CD14-positive monocyte (primary cell): ENCODE results near the gene COBLL1. TPM values are rescaled to one million over a fixed set of nuclear protein-coding genes. Genes with fewer than 3 reads are reported as not detected.

ENCODE experiments used
- DNase-seq, 3 donors: peaks; one replicate each; pipeline ENCODE4 v3.0.0-alpha.2; 2011 to 2022
- H2AFZ ChIP-seq: 2 replicates; pipeline ENCODE4 v1.6.0; 2012; ENCODE audit warnings: mild to moderate bottlenecking, low read depth, low read length, inconsistent platforms; ENCODE audit not compliant: insufficient read depth, poor library complexity, severe bottlenecking
- H3K27ac ChIP-seq, 2 donors: 1 replicate in 1 of 2; 2 replicates in 1 of 2; pipeline ENCODE4 v1.5.1; 2012 to 2013; ENCODE audit warnings: low read length in 2 of 2, control low read depth in 1 of 2, inconsistent platforms in 1 of 2, low read depth in 1 of 2, mild to moderate bottlenecking in 1 of 2
- H3K27me3 ChIP-seq, 2 donors: one replicate each; pipeline versions ENCODE4 v1.6.0 to v1.6.1; 2011 to 2013; ENCODE audit warnings: low read length in 2 of 2; ENCODE audit not compliant: control insufficient read depth in 2 of 2, insufficient read depth in 2 of 2
- H3K36me3 ChIP-seq, 2 donors: replicated peaks in 1 of 2; 1 replicate in 1 of 2; 2 replicates in 1 of 2; pipeline versions ENCODE4 v1.5.1 to v1.6.1; 2012 to 2013; ENCODE audit warnings: low read length in 2 of 2, control low read depth in 1 of 2, inconsistent platforms in 1 of 2, mild to moderate bottlenecking in 1 of 2; ENCODE audit not compliant: insufficient read depth in 2 of 2, control insufficient read depth in 1 of 2
- H3K4me1 ChIP-seq, 2 donors: 1 replicate in 1 of 2; 2 replicates in 1 of 2; pipeline versions ENCODE4 v1.5.1 to v1.6.1; 2012 to 2013; ENCODE audit warnings: low read length in 2 of 2, control low read depth in 1 of 2, inconsistent platforms in 1 of 2, mild to moderate bottlenecking in 1 of 2, moderate library complexity in 1 of 2; ENCODE audit not compliant: insufficient read depth in 2 of 2, control insufficient read depth in 1 of 2
- H3K4me2 ChIP-seq: replicated peaks from 2 replicates; pipeline ENCODE3; 2012; ENCODE audit warnings: low read length, moderate library complexity, mild to moderate bottlenecking; ENCODE audit not compliant: poor library complexity, severe bottlenecking; ENCODE audit errors: extremely low read depth
- H3K4me3 ChIP-seq, 3 experiments: fragments of 200-600 bp in 1 of 3; sonication (generic) in 1 of 3; replicated peaks in 1 of 3; 1 replicate in 2 of 3; 2 replicates in 1 of 3; pipeline ENCODE4 v1.5.1; 2011 to 2013; ENCODE audit warnings: low read length in 3 of 3, mild to moderate bottlenecking in 3 of 3, control low read depth in 2 of 3, low read depth in 2 of 3, inconsistent platforms in 1 of 3, moderate library complexity in 1 of 3
- H3K79me2 ChIP-seq: 2 replicates; pipeline ENCODE4 v1.6.0; 2012; ENCODE audit warnings: mild to moderate bottlenecking, control low read depth, inconsistent platforms, low read length, moderate library complexity; ENCODE audit not compliant: insufficient read depth
- H3K9ac ChIP-seq: 2 replicates; pipeline ENCODE4 v1.6.0; 2017; ENCODE audit warnings: low read length, mild to moderate bottlenecking; ENCODE audit not compliant: insufficient read depth, poor library complexity, severe bottlenecking
- H3K9me3 ChIP-seq, 2 donors: replicated peaks in 1 of 2; 1 replicate in 1 of 2; 2 replicates in 1 of 2; pipeline versions ENCODE4 v1.5.1 to v1.6.1; 2012 to 2013; ENCODE audit warnings: low read length in 2 of 2, control low read depth in 1 of 2; ENCODE audit not compliant: control insufficient read depth in 1 of 2, insufficient read depth in 1 of 2
- H4K20me1 ChIP-seq: 2 replicates; pipeline ENCODE4 v1.6.0; 2012; ENCODE audit warnings: mild to moderate bottlenecking, low read length, control low read depth, moderate library complexity; ENCODE audit not compliant: insufficient read depth
- H3K27ac Mint-ChIP-seq, 7 donors: one replicate each; pipeline ENCODE4 v1.8.0; 2020; ENCODE audit warnings: mild to moderate bottlenecking in 7 of 7, mixed read lengths in 7 of 7, moderate library complexity in 6 of 7, inconsistent platforms in 2 of 7
- H3K27me3 Mint-ChIP-seq, 3 donors: one replicate each; pipeline ENCODE4 v1.8.0; 2021 to 2022; ENCODE audit warnings: low read depth in 3 of 3, mild to moderate bottlenecking in 3 of 3, mixed read lengths in 3 of 3, moderate library complexity in 3 of 3, inconsistent platforms in 1 of 3
- H3K36me3 Mint-ChIP-seq, 2 donors: one replicate each; pipeline ENCODE4 v1.8.0; 2020; ENCODE audit warnings: mixed read lengths in 2 of 2, inconsistent platforms in 1 of 2, mild to moderate bottlenecking in 1 of 2
- H3K4me1 Mint-ChIP-seq: one replicate; pipeline ENCODE4 v1.8.0; 2020; ENCODE audit warnings: mild to moderate bottlenecking, mixed read lengths
- H3K4me3 Mint-ChIP-seq, 2 donors: one replicate each; pipeline ENCODE4 v1.8.0; 2020; ENCODE audit warnings: mild to moderate bottlenecking in 2 of 2, mixed read lengths in 2 of 2, moderate library complexity in 1 of 2
- H3K9me3 Mint-ChIP-seq, 7 donors: one replicate each; pipeline ENCODE4 v1.8.0; 2020 to 2022; ENCODE audit warnings: mixed read lengths in 7 of 7, mild to moderate bottlenecking in 6 of 7, moderate library complexity in 6 of 7, inconsistent platforms in 2 of 7
- WGBS: methylation state at CpG from one replicate; pipeline ENCODE4 v1.1.5; 2013; ENCODE audit warnings: missing lambda C conversion rate; ENCODE audit not compliant: insufficient coverage; 5-methylcytosine and 5-hydroxymethylcytosine counted together
- intact Hi-C, 2 donors: fragments of 100-400 bp; cut with micrococcal nuclease; formaldehyde crosslinking; loops; one replicate each; pipeline versions ENCODE4 v1.15.0 to v1.15.1; 2023
- polyA plus RNA-seq, 3 donors: library from polyadenylated mRNA; depleted of rRNA in 1 of 3; unstranded in 2 of 3; stranded (reverse) in 1 of 3; fragments of 300-500 nt in 2 of 3; fragments of >200 nt in 1 of 3; fragmentation: Illumina TruSeq in 2 of 3; gene quantifications; 1 replicate in 2 of 3; 2 replicates in 1 of 3; pipeline ENCODE4 v1.2.3, GENCODE V29; 2012 to 2021
- TF ChIP-seq, protein P1 (sequence below): fragments of 200-600 bp; IDR thresholded peaks from one replicate; pipeline ENCODE4 v1.8.0; 2022; ENCODE audit warnings: antibody characterized with exemption, mild to moderate bottlenecking

The COBLL1 gene
- polyA plus RNA-seq, 3 donors, result 0.18 to 0.54 (median 0.24) TPM

GRCh38 chr2:164842624-164842966, 972 bp upstream of the COBLL1 start:
- no peak for DNase-seq
- no peaks in the 10 kb centered on the region for H3K9me3 ChIP-seq
- TF ChIP-seq, protein P1, sequence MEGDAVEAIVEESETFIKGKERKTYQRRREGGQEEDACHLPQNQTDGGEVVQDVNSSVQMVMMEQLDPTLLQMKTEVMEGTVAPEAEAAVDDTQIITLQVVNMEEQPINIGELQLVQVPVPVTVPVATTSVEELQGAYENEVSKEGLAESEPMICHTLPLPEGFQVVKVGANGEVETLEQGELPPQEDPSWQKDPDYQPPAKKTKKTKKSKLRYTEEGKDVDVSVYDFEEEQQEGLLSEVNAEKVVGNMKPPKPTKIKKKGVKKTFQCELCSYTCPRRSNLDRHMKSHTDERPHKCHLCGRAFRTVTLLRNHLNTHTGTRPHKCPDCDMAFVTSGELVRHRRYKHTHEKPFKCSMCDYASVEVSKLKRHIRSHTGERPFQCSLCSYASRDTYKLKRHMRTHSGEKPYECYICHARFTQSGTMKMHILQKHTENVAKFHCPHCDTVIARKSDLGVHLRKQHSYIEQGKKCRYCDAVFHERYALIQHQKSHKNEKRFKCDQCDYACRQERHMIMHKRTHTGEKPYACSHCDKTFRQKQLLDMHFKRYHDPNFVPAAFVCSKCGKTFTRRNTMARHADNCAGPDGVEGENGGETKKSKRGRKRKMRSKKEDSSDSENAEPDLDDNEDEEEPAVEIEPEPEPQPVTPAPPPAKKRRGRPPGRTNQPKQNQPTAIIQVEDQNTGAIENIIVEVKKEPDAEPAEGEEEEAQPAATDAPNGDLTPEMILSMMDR, result peak; percentile 18
- no peaks in the 10 kb centered on the region for H3K79me2 ChIP-seq
- H3K4me2 ChIP-seq, result peak overlapping the region; percentile 87
- H3K9ac ChIP-seq, result no peak overlapping the region
- peaks cover 0 to 8% (median 0%) of the 10 kb centered on the region in 7 donors for H3K9me3 Mint-ChIP-seq
- H3K4me1 Mint-ChIP-seq, result peaks cover 16% of the 10 kb centered on the region
- no peak overlapping the region for H3K27ac Mint-ChIP-seq
- H3K27ac ChIP-seq, result no peak overlapping the region
- H3K36me3 Mint-ChIP-seq, result peaks cover 2 to 6% of the 10 kb centered on the region in 2 donors
- no peaks in the 10 kb centered on the region for H3K36me3 ChIP-seq
- no peak overlapping the region for H3K4me3 Mint-ChIP-seq
- peaks cover 11 to 29% of the 10 kb centered on the region in 2 donors for H3K4me1 ChIP-seq
- H4K20me1 ChIP-seq, result no peaks in the 10 kb centered on the region
- intact Hi-C loops, result no loop called here
- peaks cover 17 to 29% (median 22%) of the 10 kb centered on the region in 3 donors for H3K27me3 Mint-ChIP-seq
- no CpG with 5 or more reads among the region's 8 CpGs for WGBS
- H2AFZ ChIP-seq, result no peak overlapping the region
- peak overlapping the region in 1 of 3 experiments; percentile 86 for H3K4me3 ChIP-seq
- peaks cover 14 to 20% of the 10 kb centered on the region in 2 donors for H3K27me3 ChIP-seq

GRCh38 chr2:164840930-164841718, 499 bp downstream of the COBLL1 start:
- Histone ChIP-seq H3K9ac (peak overlapping the region; percentile 64), H3K79me2 (no peaks in the 10 kb centered on the region), H4K20me1 (no peaks in the 10 kb centered on the region), H3K27ac (no peak overlapping the region), H3K4me1 (peaks cover 11 to 29% of the 10 kb centered on the region in 2 donors), H3K36me3 (no peaks in the 10 kb centered on the region), H3K9me3 (no peaks in the 10 kb centered on the region), H3K27me3 (peaks cover 14 to 20% of the 10 kb centered on the region in 2 donors), H3K4me2 (peak overlapping the region; percentile 87), H2AFZ (peak overlapping the region; percentile 92), H3K4me3 (peak overlapping the region; percentile 50 to 86 (median 80))
- Mint-ChIP-seq H3K36me3 (peaks cover 2 to 6% of the 10 kb centered on the region in 2 donors), H3K9me3 (peaks cover 0 to 8% (median 0%) of the 10 kb centered on the region in 7 donors), H3K4me3 (peak overlapping the region; percentile 90 to 96), H3K4me1 (peaks cover 16% of the 10 kb centered on the region), H3K27ac (peak overlapping the region in 3 of 7 donors; percentile 40 to 78 (median 42)), H3K27me3 (peaks cover 17 to 29% (median 22%) of the 10 kb centered on the region in 3 donors)
- TF ChIP-seq, protein P1, result no peak
- WGBS, result under 1% methylated on average over 82 of the region's 90 CpGs
- intact Hi-C loops, result no loop called here
- DNase-seq, result peak in 2 of 3 donors; percentile 25 to 37
